ENCODE measurements around the gene EMILIN1.
"Not testable (repeated sequence)": the region's sequence is repeated elsewhere in the genome, so short reads cannot be mapped to it uniquely, and the experiment has no call there.

The EMILIN1 gene

DNA sequence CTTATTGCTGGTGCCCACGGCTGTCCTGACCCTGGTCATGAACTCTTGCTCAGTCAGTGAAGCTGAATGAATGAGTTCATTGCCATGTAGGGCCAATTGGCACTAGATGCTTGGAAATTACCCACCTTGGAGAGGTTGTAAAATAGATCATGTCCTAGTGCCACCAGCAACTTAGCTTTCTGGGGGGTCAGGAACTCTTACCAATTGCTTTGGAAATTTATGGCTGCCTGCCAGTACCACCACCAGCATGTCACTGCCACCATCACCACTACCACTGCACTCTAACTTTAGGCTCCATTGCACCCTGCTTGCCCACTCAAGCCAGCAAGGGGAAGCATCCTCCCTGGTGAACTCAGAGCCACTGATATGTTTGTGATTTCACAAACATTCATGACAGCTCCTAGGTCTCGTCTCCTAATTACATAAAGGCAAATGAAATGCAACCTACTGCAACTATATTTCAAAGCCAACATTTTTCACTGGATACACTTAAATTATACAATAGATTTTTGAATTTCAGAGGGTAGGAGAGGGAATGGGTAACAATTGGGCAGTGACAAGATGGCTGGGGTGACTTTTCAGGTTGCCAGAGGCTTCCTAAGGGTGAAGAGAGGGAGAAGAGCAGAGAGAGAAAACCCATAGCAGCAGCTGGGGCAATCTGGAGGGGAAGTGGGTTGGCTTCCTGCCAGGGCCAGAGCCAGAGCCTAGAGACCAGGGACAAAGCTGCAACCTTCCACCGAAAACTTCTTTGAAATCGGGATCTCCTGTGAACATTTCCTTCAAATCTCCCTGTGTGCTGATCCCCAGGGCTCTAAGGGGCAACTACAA, 3.5 kb upstream of the EMILIN1 start:
- H3K9ac ChIP-seq (ENCODE audit: low read depth, low read length): no peak overlapping the region
- H3K4me3 ChIP-seq (ENCODE audit: low read depth, low read length): no peak overlapping the region
- H3K4me1 ChIP-seq (ENCODE audit: control insufficient read depth, insufficient read depth, low read length): peaks cover 4% of the 10 kb centered on the region
- H3K9me3 ChIP-seq (ENCODE audit: control insufficient read depth, insufficient read depth, low read length): no peaks in the 10 kb centered on the region
- no peaks in the 10 kb centered on the region for H3K36me3 ChIP-seq (ENCODE audit: control insufficient read depth, insufficient read depth, low read length)
- no peaks in the 10 kb centered on the region for H3K27me3 ChIP-seq (ENCODE audit: control insufficient read depth, insufficient read depth, low read length)

DNA sequence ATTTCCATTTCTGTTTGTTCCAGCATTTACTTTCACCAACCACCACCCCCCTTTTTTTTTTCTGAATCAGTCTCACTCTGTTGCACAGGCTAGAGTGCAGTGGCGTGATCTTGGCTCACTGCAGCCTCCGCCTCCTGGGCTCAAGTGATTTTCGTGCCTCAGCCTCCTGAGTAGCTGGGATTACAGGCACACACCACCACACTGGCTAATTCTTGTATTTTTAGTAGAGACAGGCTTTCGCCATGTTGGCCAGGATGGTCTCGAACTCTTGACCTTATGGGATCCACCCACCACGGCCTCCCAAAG, 2.9 kb upstream of the EMILIN1 start:
- not testable (repeated sequence) for H3K36me3 ChIP-seq (ENCODE audit: control insufficient read depth, insufficient read depth, low read length); H3K4me3 ChIP-seq (ENCODE audit: low read depth, low read length); H3K9ac ChIP-seq (ENCODE audit: low read depth, low read length); H3K27me3 ChIP-seq (ENCODE audit: control insufficient read depth, insufficient read depth, low read length); H3K4me1 ChIP-seq (ENCODE audit: control insufficient read depth, insufficient read depth, low read length); H3K9me3 ChIP-seq (ENCODE audit: control insufficient read depth, insufficient read depth, low read length)

DNA sequence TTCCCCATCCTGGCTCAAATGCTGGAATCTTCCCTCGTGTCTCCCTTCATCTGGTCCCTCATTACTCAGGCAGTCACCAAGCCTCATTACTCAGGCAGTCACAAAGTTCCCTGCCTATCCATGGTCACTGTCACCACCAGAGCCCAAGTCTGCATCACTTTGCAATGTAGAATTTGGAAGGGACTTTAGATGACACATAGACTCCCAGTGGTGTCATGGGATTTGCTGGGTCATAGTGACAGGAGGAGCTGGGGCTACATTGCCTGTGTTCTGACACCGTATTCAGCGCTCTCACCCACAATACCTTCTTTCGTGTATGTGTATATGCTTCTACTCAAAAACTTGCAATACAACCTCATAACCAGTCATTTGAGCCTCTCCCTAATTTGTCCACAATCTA, 2.1 kb upstream of the EMILIN1 start:
- H3K9ac ChIP-seq (ENCODE audit: low read depth, low read length): no peak overlapping the region
- no peak overlapping the region for H3K4me3 ChIP-seq (ENCODE audit: low read depth, low read length)
- no peaks in the 10 kb centered on the region for H3K4me1 ChIP-seq (ENCODE audit: control insufficient read depth, insufficient read depth, low read length)
- H3K36me3 ChIP-seq (ENCODE audit: control insufficient read depth, insufficient read depth, low read length): no peaks in the 10 kb centered on the region
- no peaks in the 10 kb centered on the region for H3K9me3 ChIP-seq (ENCODE audit: control insufficient read depth, insufficient read depth, low read length)
- no peaks in the 10 kb centered on the region for H3K27me3 ChIP-seq (ENCODE audit: control insufficient read depth, insufficient read depth, low read length)

DNA sequence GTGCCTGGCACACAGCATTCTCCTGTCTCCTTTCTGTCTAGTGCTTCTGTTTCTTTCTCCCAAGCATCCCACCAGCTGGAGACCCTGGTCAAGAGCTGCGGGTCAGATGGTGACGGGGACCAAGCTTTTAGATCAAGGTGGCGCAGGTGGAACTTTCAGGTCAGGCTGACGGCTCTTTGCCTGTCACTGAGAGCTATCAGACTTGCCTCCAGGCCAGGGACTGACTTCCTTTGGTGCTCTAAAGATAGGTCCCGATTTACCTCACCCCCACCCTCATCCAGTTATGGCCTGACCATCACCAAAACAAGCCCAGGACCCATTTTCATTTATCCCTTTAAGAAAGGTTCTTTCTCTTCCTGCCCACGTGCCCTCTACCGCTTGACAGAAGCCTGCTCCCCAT, 1.2 kb upstream of the EMILIN1 start:
- no peaks in the 10 kb centered on the region for H3K27me3 ChIP-seq (ENCODE audit: control insufficient read depth, insufficient read depth, low read length)
- H3K9me3 ChIP-seq (ENCODE audit: control insufficient read depth, insufficient read depth, low read length): no peaks in the 10 kb centered on the region
- H3K4me3 ChIP-seq (ENCODE audit: low read depth, low read length): no peak overlapping the region
- H3K9ac ChIP-seq (ENCODE audit: low read depth, low read length): no peak overlapping the region
- H3K4me1 ChIP-seq (ENCODE audit: control insufficient read depth, insufficient read depth, low read length): no peaks in the 10 kb centered on the region
- no peaks in the 10 kb centered on the region for H3K36me3 ChIP-seq (ENCODE audit: control insufficient read depth, insufficient read depth, low read length)

DNA sequence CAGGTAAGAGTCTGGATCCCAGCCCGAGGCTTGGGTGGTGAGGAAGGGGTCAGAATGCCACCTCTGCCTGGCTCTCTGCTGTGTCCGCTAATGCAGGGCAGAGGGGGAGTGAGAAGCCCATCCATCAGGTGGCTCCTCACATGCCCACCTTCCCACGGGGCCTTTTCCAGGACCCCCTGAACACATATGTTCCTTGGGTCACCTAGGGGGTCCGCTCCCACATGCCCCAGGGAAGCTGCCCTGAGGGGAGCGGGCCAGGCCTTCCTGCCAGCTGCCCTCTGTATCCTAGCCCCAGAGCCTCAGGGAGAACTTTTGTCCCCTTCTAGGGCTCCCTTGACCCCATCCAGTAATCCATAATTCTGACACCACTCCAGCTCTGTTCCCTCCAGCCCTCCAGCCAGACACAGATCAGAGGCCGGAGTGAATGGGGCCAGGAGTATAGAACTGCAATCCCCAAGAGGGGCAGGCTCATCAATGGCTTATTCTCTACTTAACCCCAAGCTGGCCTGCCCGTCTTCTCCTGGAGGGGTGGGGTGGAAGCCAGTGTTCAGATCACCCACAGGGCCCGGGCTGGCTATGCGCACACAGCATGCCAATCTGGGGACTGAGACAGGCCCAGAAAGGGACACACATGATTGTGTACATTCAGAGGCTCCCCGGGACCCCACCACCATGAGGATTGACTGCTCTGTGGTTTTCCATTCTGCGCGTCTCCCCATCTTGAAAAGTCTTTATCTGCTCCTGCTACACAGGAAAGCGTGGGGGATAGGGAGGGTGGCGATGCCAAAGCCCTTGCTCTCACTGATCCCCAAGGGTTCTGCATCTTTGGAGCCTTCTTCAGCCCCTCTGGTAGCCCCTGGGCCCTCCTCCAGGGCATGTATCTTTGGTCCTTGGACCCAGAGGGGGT, 1.1 kb downstream of the EMILIN1 start:
- Histone ChIP-seq H3K36me3 (ENCODE audit: control insufficient read depth, insufficient read depth, low read length) (no peaks in the 10 kb centered on the region), H3K4me3 (ENCODE audit: low read depth, low read length) (no peak overlapping the region), H3K9me3 (ENCODE audit: control insufficient read depth, insufficient read depth, low read length) (no peaks in the 10 kb centered on the region), H3K4me1 (ENCODE audit: control insufficient read depth, insufficient read depth, low read length) (no peaks in the 10 kb centered on the region), H3K27me3 (ENCODE audit: control insufficient read depth, insufficient read depth, low read length) (no peaks in the 10 kb centered on the region), H3K9ac (ENCODE audit: low read depth, low read length) (no peak overlapping the region)

GRCh38 chr2:27080140-27080469, 1.7 kb downstream of the EMILIN1 start:
- no peak overlapping the region for H3K9ac ChIP-seq (ENCODE audit: low read depth, low read length)
- peaks cover 4% of the 10 kb centered on the region for H3K27me3 ChIP-seq (ENCODE audit: control insufficient read depth, insufficient read depth, low read length)
- H3K4me1 ChIP-seq (ENCODE audit: control insufficient read depth, insufficient read depth, low read length): no peaks in the 10 kb centered on the region
- H3K4me3 ChIP-seq (ENCODE audit: low read depth, low read length): no peak overlapping the region
- no peaks in the 10 kb centered on the region for H3K36me3 ChIP-seq (ENCODE audit: control insufficient read depth, insufficient read depth, low read length)
- no peaks in the 10 kb centered on the region for H3K9me3 ChIP-seq (ENCODE audit: control insufficient read depth, insufficient read depth, low read length)

GRCh38 chr2:27080603-27080936, 2.2 kb downstream of the EMILIN1 start:
- H3K4me3 ChIP-seq (ENCODE audit: low read depth, low read length): no peak overlapping the region
- H3K36me3 ChIP-seq (ENCODE audit: control insufficient read depth, insufficient read depth, low read length): no peaks in the 10 kb centered on the region
- H3K9me3 ChIP-seq (ENCODE audit: control insufficient read depth, insufficient read depth, low read length): no peaks in the 10 kb centered on the region
- no peak overlapping the region for H3K9ac ChIP-seq (ENCODE audit: low read depth, low read length)
- peaks cover 6% of the 10 kb centered on the region for H3K27me3 ChIP-seq (ENCODE audit: control insufficient read depth, insufficient read depth, low read length)
- no peaks in the 10 kb centered on the region for H3K4me1 ChIP-seq (ENCODE audit: control insufficient read depth, insufficient read depth, low read length)

- no peaks in the 10 kb centered on the region for H3K4me1 ChIP-seq (ENCODE audit: control insufficient read depth, insufficient read depth, low read length)
- H3K9ac ChIP-seq (ENCODE audit: low read depth, low read length): no peak overlapping the region
- H3K27me3 ChIP-seq (ENCODE audit: control insufficient read depth, insufficient read depth, low read length): peaks cover 6% of the 10 kb centered on the region
- no peak overlapping the region for H3K4me3 ChIP-seq (ENCODE audit: low read depth, low read length)
- H3K36me3 ChIP-seq (ENCODE audit: control insufficient read depth, insufficient read depth, low read length): no peaks in the 10 kb centered on the region
- no peaks in the 10 kb centered on the region for H3K9me3 ChIP-seq (ENCODE audit: control insufficient read depth, insufficient read depth, low read length)
Measured at GRCh38 chr2:27081984-27082772, 3.8 kb downstream of the EMILIN1 start.

DNA sequence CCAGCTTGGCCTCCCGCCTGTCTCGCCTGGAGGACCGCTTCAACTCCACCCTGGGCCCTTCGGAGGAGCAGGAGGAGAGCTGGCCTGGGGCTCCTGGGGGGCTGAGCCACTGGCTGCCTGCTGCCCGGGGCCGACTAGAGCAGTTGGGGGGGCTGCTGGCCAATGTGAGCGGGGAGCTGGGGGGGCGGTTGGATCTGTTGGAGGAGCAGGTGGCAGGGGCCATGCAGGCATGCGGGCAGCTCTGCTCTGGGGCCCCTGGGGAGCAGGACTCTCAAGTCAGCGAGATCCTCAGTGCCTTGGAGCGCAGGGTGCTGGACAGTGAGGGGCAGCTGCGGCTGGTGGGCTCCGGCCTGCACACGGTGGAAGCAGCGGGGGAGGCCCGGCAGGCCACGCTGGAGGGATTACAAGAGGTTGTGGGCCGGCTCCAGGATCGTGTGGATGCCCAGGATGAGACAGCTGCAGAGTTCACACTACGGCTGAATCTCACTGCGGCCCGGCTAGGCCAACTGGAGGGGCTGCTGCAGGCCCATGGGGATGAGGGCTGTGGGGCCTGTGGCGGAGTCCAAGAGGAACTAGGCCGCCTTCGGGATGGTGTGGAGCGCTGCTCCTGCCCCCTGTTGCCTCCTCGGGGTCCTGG, 4.5 kb downstream of the EMILIN1 start:
- Histone ChIP-seq H3K4me1 (ENCODE audit: control insufficient read depth, insufficient read depth, low read length) (peaks cover 3% of the 10 kb centered on the region), H3K9ac (ENCODE audit: low read depth, low read length) (no peak overlapping the region), H3K27me3 (ENCODE audit: control insufficient read depth, insufficient read depth, low read length) (peaks cover 12% of the 10 kb centered on the region), H3K9me3 (ENCODE audit: control insufficient read depth, insufficient read depth, low read length) (no peaks in the 10 kb centered on the region), H3K36me3 (ENCODE audit: control insufficient read depth, insufficient read depth, low read length) (no peaks in the 10 kb centered on the region), H3K4me3 (ENCODE audit: low read depth, low read length) (no peak overlapping the region)

- Histone ChIP-seq H3K4me3 (ENCODE audit: low read depth, low read length) (no peak overlapping the region), H3K4me1 (ENCODE audit: control insufficient read depth, insufficient read depth, low read length) (peaks cover 3% of the 10 kb centered on the region), H3K9me3 (ENCODE audit: control insufficient read depth, insufficient read depth, low read length) (no peaks in the 10 kb centered on the region), H3K9ac (ENCODE audit: low read depth, low read length) (no peak overlapping the region), H3K27me3 (ENCODE audit: control insufficient read depth, insufficient read depth, low read length) (peaks cover 15% of the 10 kb centered on the region), H3K36me3 (ENCODE audit: control insufficient read depth, insufficient read depth, low read length) (no peaks in the 10 kb centered on the region)
Measured at GRCh38 chr2:27083410-27084296, 5.2 kb downstream of the EMILIN1 start.

Measured in iPS-15b (cell line).